ENCODE measurements around the gene COL5A2. TPM values are rescaled to one million over a fixed set of nuclear protein-coding genes. Genes with fewer than 3 reads are reported as not detected.

Gene COL5A2
- total RNA-seq, 6 donors from 2014 or later: 9.0 to 42.7 (median 26.8) TPM

GRCh38 chr2:189159717-189160116 is 19.8 kb downstream of the COL5A2 start:
- WGBS, 2 donors: 88 to 95% methylated on average over 4 of the region's 4 CpGs
- ATAC-seq (ENCODE audit: low FRiP score in 2 of 2) (no peak), DNase-seq (no peak)

GRCh38 chr2:189159273-189159672 is 20.3 kb downstream of the COL5A2 start:
- H3K27ac ChIP-seq: no peak overlapping the region
- 86 to 93% methylated on average over 2 of the region's 2 CpGs for WGBS, 2 donors
- H3K36me3 ChIP-seq: no peaks in the 10 kb centered on the region
- no peaks in the 10 kb centered on the region for H3K9me3 ChIP-seq
- no peaks in the 10 kb centered on the region for H3K4me1 ChIP-seq
- DNase-seq (no peak), ATAC-seq (ENCODE audit: low FRiP score in 2 of 2) (no peak)
- H3K4me3 ChIP-seq: no peak overlapping the region
- TF ChIP-seq CTCF (IDR thresholded peaks at IDR 0.05) (no peak), POLR2A (IDR thresholded peaks at IDR 0.05) (no peak), POLR2AphosphoS5 (IDR thresholded peaks at IDR 0.05) (no peak), EP300 (IDR thresholded peaks at IDR 0.05) (no peak)
- no peaks in the 10 kb centered on the region for H3K27me3 ChIP-seq

More at GRCh38 chr2:189159717-189160116, 19.8 kb downstream of the COL5A2 start:
- Histone ChIP-seq H3K4me1 (peaks cover 0 to 3% (median 0%) of the 10 kb centered on the region in 4 donors), H3K27me3 (no peaks in the 10 kb centered on the region), H3K36me3 (no peaks in the 10 kb centered on the region), H3K9me3 (no peaks in the 10 kb centered on the region), H3K4me3 (no peak overlapping the region), H3K27ac (no peak overlapping the region)
- TF ChIP-seq EP300 (IDR thresholded peaks at IDR 0.05) (no peak), POLR2AphosphoS5 (IDR thresholded peaks at IDR 0.05) (no peak), POLR2A (IDR thresholded peaks at IDR 0.05) (no peak), CTCF (IDR thresholded peaks at IDR 0.05) (no peak)

- TF ChIP-seq POLR2AphosphoS5 (IDR thresholded peaks at IDR 0.05) (no peak), CTCF (IDR thresholded peaks at IDR 0.05) (no peak), POLR2A (IDR thresholded peaks at IDR 0.05) (no peak), EP300 (IDR thresholded peaks at IDR 0.05) (no peak)
- H3K9me3 ChIP-seq: no peaks in the 10 kb centered on the region
- peaks cover 0 to 5% (median 0%) of the 10 kb centered on the region in 4 donors for H3K4me1 ChIP-seq
- no peaks in the 10 kb centered on the region for H3K36me3 ChIP-seq
- H3K27me3 ChIP-seq: no peaks in the 10 kb centered on the region
- no peak overlapping the region for H3K27ac ChIP-seq
- 82 to 94% methylated on average over 1 of the region's 1 CpG for WGBS, 2 donors
- ATAC-seq (ENCODE audit: low FRiP score in 2 of 2) (no peak), DNase-seq (no peak)
- H3K4me3 ChIP-seq: no peak overlapping the region
Measured at GRCh38 chr2:189157939-189158338, 21.6 kb downstream of the COL5A2 start.

GRCh38 chr2:189157456-189157855 is 22.1 kb downstream of the COL5A2 start:
- no peaks in the 10 kb centered on the region for H3K36me3 ChIP-seq
- H3K4me1 ChIP-seq: peaks cover 0 to 5% (median 0%) of the 10 kb centered on the region in 4 donors
- TF ChIP-seq CTCF (IDR thresholded peaks at IDR 0.05): no peak
- no peak for TF ChIP-seq EP300 (IDR thresholded peaks at IDR 0.05)
- no peak for TF ChIP-seq POLR2A (IDR thresholded peaks at IDR 0.05)
- TF ChIP-seq POLR2AphosphoS5 (IDR thresholded peaks at IDR 0.05): no peak
- no peaks in the 10 kb centered on the region for H3K9me3 ChIP-seq
- ATAC-seq (ENCODE audit: low FRiP score in 2 of 2): no peak
- no peak overlapping the region for H3K27ac ChIP-seq
- H3K27me3 ChIP-seq: no peaks in the 10 kb centered on the region
- no peak overlapping the region for H3K4me3 ChIP-seq
- no peak for DNase-seq

GRCh38 chr2:189155795-189156194 is 23.8 kb downstream of the COL5A2 start:
- Histone ChIP-seq H3K27me3 (no peaks in the 10 kb centered on the region), H3K4me3 (no peak overlapping the region), H3K9me3 (no peaks in the 10 kb centered on the region), H3K36me3 (no peaks in the 10 kb centered on the region), H3K27ac (no peak overlapping the region), H3K4me1 (peaks cover 0 to 5% (median 0%) of the 10 kb centered on the region in 4 donors)
- TF ChIP-seq POLR2A (IDR thresholded peaks at IDR 0.05): no peak
- TF ChIP-seq POLR2AphosphoS5 (IDR thresholded peaks at IDR 0.05): no peak
- no peak for TF ChIP-seq CTCF (IDR thresholded peaks at IDR 0.05)
- TF ChIP-seq EP300 (IDR thresholded peaks at IDR 0.05): no peak
- ATAC-seq (ENCODE audit: low FRiP score in 2 of 2) (no peak), DNase-seq (no peak)
- 78 to 87% methylated on average over 1 of the region's 1 CpG for WGBS, 2 donors

Data from upper lobe of left lung (tissue), 6 donors.